ENCODE data around the gene TTLL11. TPM values are rescaled to one million over a fixed set of nuclear protein-coding genes. Genes with fewer than 3 reads are reported as not detected.

TTLL11 gene
- total and polyA plus RNA-seq, 8 donors, result 5.4 to 11.6 (median 9.5) TPM

- peaks cover 0 to 9% of the 10 kb centered on the region in 2 donors for H3K4me1 ChIP-seq
- no peak for TF ChIP-seq CTCF (IDR thresholded peaks at IDR 0.05)
- intact Hi-C loops (cut with DNase I), result no loop called here
- H3K36me3 ChIP-seq, result no peaks in the 10 kb centered on the region
- H3K9me3 ChIP-seq, result no peaks in the 10 kb centered on the region
- H3K27ac ChIP-seq, result no peak overlapping the region
- H3K27me3 ChIP-seq, result no peaks in the 10 kb centered on the region
- H3K4me3 ChIP-seq, result no peak overlapping the region
- ATAC-seq, result no peak
- no peak for DNase-seq
Observed at GRCh38 chr9:121909111-121909510, 184.0 kb downstream of the TTLL11 start.

GRCh38 chr9:121906074-121906870 lies 186.8 kb downstream of the TTLL11 start:
- no peak for TF ChIP-seq CTCF (IDR thresholded peaks at IDR 0.05)
- no peak overlapping the region for H3K27ac ChIP-seq
- no peak overlapping the region for H3K4me3 ChIP-seq
- ATAC-seq, result no peak
- peaks cover 0 to 9% of the 10 kb centered on the region in 2 donors for H3K4me1 ChIP-seq
- H3K36me3 ChIP-seq, result no peaks in the 10 kb centered on the region
- intact Hi-C loops (cut with DNase I), result no loop called here
- no peaks in the 10 kb centered on the region for H3K9me3 ChIP-seq
- no peak for DNase-seq
- no peaks in the 10 kb centered on the region for H3K27me3 ChIP-seq

GRCh38 chr9:121902461-121903135 lies 190.5 kb downstream of the TTLL11 start:
- Histone ChIP-seq H3K4me3 (no peak overlapping the region), H3K27ac (no peak overlapping the region), H3K27me3 (no peaks in the 10 kb centered on the region), H3K36me3 (no peaks in the 10 kb centered on the region), H3K9me3 (peaks cover 0 to 6% of the 10 kb centered on the region in 2 donors), H3K4me1 (peaks cover 0 to 9% of the 10 kb centered on the region in 2 donors)
- no peak for TF ChIP-seq CTCF (IDR thresholded peaks at IDR 0.05)
- intact Hi-C loops (cut with DNase I), result no loop called here
- ATAC-seq, result peak; percentile 53
- DNase-seq, result no peak

- intact Hi-C loops (cut with DNase I), result no loop called here
- Histone ChIP-seq H3K27ac (no peak overlapping the region), H3K9me3 (peaks cover 0 to 6% of the 10 kb centered on the region in 2 donors), H3K27me3 (no peaks in the 10 kb centered on the region), H3K36me3 (no peaks in the 10 kb centered on the region), H3K4me1 (peaks cover 0 to 7% of the 10 kb centered on the region in 2 donors), H3K4me3 (no peak overlapping the region)
- DNase-seq (no peak), ATAC-seq (no peak)
- no peak for TF ChIP-seq CTCF (IDR thresholded peaks at IDR 0.05)
Observed at GRCh38 chr9:121901616-121902015, 191.5 kb downstream of the TTLL11 start.

GRCh38 chr9:121900163-121900562 lies 192.9 kb downstream of the TTLL11 start:
- Histone ChIP-seq H3K27ac (no peak overlapping the region), H3K9me3 (peaks cover 0 to 6% of the 10 kb centered on the region in 2 donors), H3K27me3 (no peaks in the 10 kb centered on the region), H3K4me1 (no peaks in the 10 kb centered on the region), H3K4me3 (no peak overlapping the region), H3K36me3 (no peaks in the 10 kb centered on the region)
- no peak for ATAC-seq
- DNase-seq, result no peak
- TF ChIP-seq CTCF (IDR thresholded peaks at IDR 0.05), result no peak
- intact Hi-C loops (cut with DNase I), result no loop called here
